Activated T-cell treated with anti-CD3 and anti-CD28 coated beads, Interleukin-2, amount 50 U/mL, for 72 hours (primary cell): ENCODE measurements around the gene SERPINH1. TPM values are rescaled to one million over a fixed set of nuclear protein-coding genes. Genes with fewer than 3 reads are reported as not detected.

Experiments used
- ATAC-seq, 2 donors: fragments of 150-1000 bp; cut with Tn5 transposase; replicated peaks in 1 of 2; 2 replicates each; pipeline ENCODE4 v1.10.0; 2021; ENCODE audit warnings: moderate library complexity in 2 of 2, mild to moderate bottlenecking in 1 of 2
- DNase-seq, 2 donors: peaks; one replicate each; pipeline ENCODE4 v3.0.0; 2021 to 2022; ENCODE audit warnings: mixed read lengths in 1 of 2
- H3K27ac Mint-ChIP-seq: one replicate; pipeline ENCODE4 v1.8.0; 2022; ENCODE audit warnings: mild to moderate bottlenecking, moderate library complexity, mixed read lengths
- H3K27me3 Mint-ChIP-seq: one replicate; pipeline ENCODE4 v1.8.0; 2022; ENCODE audit warnings: low read depth, mixed read lengths
- H3K36me3 Mint-ChIP-seq, 2 donors: one replicate each; pipeline ENCODE4 v1.8.0; 2022; ENCODE audit warnings: mixed read lengths in 2 of 2, mild to moderate bottlenecking in 1 of 2; ENCODE audit not compliant: insufficient read depth in 2 of 2
- H3K4me1 Mint-ChIP-seq: one replicate; pipeline ENCODE4 v1.8.0; 2022; ENCODE audit warnings: low read depth, mixed read lengths
- H3K4me3 Mint-ChIP-seq, 2 donors: one replicate each; pipeline ENCODE4 v1.8.0; 2022; ENCODE audit warnings: mild to moderate bottlenecking in 2 of 2, mixed read lengths in 2 of 2, moderate library complexity in 2 of 2
- H3K9me3 Mint-ChIP-seq, 2 donors: one replicate each; pipeline ENCODE4 v1.8.0; 2022; ENCODE audit warnings: mixed read lengths in 2 of 2
- total RNA-seq, 2 donors: library from RNA; stranded (reverse); gene quantifications; one replicate each; pipeline ENCODE4 v1.2.3, GENCODE V29; 2022

SERPINH1 gene
- total RNA-seq, 2 donors from 2014 or later: 17.3 to 20.4 TPM

- no peak overlapping the region for H3K27ac Mint-ChIP-seq
- no peaks in the 10 kb centered on the region for H3K27me3 Mint-ChIP-seq
- H3K36me3 Mint-ChIP-seq: no peaks in the 10 kb centered on the region
- no peak overlapping the region for H3K4me3 Mint-ChIP-seq
- no peak for DNase-seq
- peaks cover 6% of the 10 kb centered on the region for H3K4me1 Mint-ChIP-seq
- H3K9me3 Mint-ChIP-seq: no peaks in the 10 kb centered on the region
- ATAC-seq: no peak
These were observed 7.6 kb upstream of the SERPINH1 start for GRCh38 chr11:75554258-75555022.

DNA sequence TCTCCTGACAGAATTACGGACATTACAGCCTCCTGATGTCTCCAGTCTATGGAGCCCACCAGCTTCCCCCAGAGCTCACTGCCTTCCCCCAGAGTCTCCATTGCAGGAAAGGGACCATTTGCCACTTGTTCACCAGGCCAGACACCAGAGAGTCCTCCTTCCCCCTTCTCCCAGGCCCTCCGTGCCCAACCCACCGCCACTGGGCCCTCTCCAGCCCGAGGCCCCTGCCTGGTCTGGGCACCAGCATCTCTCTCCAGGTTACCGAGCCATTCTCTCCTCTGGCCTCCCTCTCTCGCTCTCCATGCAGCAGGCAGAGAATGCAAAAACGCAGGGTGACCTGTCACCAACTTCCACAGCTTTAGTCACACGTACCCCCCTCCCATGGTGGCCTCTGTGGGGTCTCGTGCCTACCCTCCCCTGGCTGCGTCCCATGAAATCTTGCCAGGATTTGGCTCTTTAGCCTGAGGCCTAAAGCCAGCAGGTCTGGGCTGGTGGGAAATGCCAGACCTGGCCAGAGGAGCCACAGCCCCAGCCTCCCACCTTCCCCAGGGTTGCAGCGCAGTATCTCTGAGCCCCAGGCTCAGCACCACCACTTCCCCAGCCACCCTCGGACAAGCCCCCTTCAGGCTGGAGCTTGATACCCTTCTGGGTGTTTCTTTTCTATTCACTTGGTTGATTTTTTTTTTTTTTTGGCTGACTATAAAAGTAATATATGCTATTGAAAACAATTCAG, 6.8 kb upstream of the SERPINH1 start:
- Mint-ChIP-seq H3K27ac (no peak overlapping the region), H3K36me3 (no peaks in the 10 kb centered on the region), H3K27me3 (no peaks in the 10 kb centered on the region), H3K9me3 (no peaks in the 10 kb centered on the region), H3K4me1 (peaks cover 1% of the 10 kb centered on the region), H3K4me3 (no peak overlapping the region)
- DNase-seq (no peak), ATAC-seq (no peak)

- no peaks in the 10 kb centered on the region for H3K36me3 Mint-ChIP-seq
- no peaks in the 10 kb centered on the region for H3K9me3 Mint-ChIP-seq
- no peak overlapping the region for H3K4me3 Mint-ChIP-seq
- no peaks in the 10 kb centered on the region for H3K27me3 Mint-ChIP-seq
- H3K27ac Mint-ChIP-seq: no peak overlapping the region
- ATAC-seq (no peak), DNase-seq (no peak)
- H3K4me1 Mint-ChIP-seq: peaks cover 7% of the 10 kb centered on the region
These were observed 5.8 kb upstream of the SERPINH1 start for GRCh38 chr11:75556275-75556674.

DNA sequence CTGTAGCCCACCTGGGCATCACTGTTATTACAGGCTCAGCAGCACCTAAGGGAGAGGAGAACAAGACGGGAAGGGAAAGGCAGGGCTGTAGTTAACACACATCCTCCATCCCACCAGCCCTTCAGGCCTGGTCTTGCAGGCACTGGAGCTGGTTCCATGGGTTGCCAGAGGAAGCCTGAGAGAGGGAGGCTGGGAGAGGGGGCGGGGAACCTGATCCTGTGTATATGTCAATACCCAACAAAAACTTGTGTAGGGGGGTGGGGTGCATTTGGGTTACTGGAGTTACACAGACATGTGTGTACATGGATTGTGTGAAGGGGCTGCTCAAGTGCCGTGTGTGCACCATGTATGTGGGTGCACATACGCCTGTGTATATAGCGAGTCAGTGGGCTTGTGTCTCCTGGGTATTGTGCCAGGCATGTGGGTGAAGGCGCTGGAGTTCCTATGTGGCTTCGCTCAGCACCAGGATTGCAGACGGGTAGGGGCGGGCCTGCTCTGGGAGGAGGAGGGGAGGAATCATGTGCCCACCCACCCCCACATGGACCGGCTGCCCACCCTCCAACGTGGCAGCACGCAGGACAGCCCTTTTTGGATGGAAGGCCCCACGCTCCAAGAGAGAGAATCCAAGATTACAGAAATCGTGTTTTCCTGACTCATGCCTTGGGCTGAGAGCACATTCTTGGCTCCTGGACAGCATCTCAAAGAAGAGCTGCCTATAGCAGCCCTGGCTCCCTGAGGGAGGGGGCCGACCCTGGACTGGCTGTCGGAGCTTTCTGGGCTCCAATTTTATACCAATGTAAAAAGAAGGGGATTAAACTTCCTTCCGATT, 4.2 kb upstream of the SERPINH1 start:
- Mint-ChIP-seq H3K9me3 (no peaks in the 10 kb centered on the region), H3K36me3 (no peaks in the 10 kb centered on the region), H3K4me3 (no peak overlapping the region), H3K4me1 (peaks cover 18% of the 10 kb centered on the region), H3K27me3 (no peaks in the 10 kb centered on the region), H3K27ac (no peak overlapping the region)
- ATAC-seq (no peak), DNase-seq (no peak)

GRCh38 chr11:75558939-75559843, 2.9 kb upstream of the SERPINH1 start:
- H3K27me3 Mint-ChIP-seq: no peaks in the 10 kb centered on the region
- H3K4me3 Mint-ChIP-seq: peak overlapping the region in 1 of 2 donors; percentile 61
- peaks cover 30% of the 10 kb centered on the region for H3K4me1 Mint-ChIP-seq
- H3K36me3 Mint-ChIP-seq: no peaks in the 10 kb centered on the region
- H3K9me3 Mint-ChIP-seq: no peaks in the 10 kb centered on the region
- H3K27ac Mint-ChIP-seq: no peak overlapping the region
- ATAC-seq: no peak
- DNase-seq: no peak

DNA sequence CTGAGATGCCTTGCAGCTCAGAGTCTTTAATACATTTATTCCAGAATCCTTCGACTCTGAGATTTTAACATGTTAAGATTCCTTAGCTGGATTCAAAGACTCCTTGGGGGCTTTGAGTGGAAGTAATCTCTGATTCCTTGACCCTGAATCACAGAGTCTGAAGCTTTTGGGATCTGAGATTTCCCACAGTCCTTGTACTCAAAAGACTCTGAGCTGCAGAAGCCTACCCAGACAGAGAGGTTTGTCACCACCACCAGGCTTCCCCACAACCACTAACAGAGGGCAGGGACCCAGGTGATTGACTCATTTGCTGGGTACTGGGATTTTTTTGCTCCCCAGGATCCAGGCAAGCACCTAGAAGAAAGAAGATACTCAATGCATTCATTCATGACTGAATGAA, 1.4 kb upstream of the SERPINH1 start:
- Mint-ChIP-seq H3K4me1 (peaks cover 39% of the 10 kb centered on the region), H3K9me3 (no peaks in the 10 kb centered on the region), H3K4me3 (peak overlapping the region; percentile 89 to 91), H3K27me3 (no peaks in the 10 kb centered on the region), H3K27ac (peak overlapping the region; percentile 70), H3K36me3 (no peaks in the 10 kb centered on the region)
- no peak for ATAC-seq
- DNase-seq: no peak

- H3K9me3 Mint-ChIP-seq: no peaks in the 10 kb centered on the region
- H3K27me3 Mint-ChIP-seq: no peaks in the 10 kb centered on the region
- H3K4me1 Mint-ChIP-seq: peaks cover 45% of the 10 kb centered on the region
- no peaks in the 10 kb centered on the region for H3K36me3 Mint-ChIP-seq
- H3K27ac Mint-ChIP-seq: peak overlapping the region; percentile 67
- H3K4me3 Mint-ChIP-seq: peak overlapping the region; percentile 89 to 91
- DNase-seq: no peak
- ATAC-seq: no peak
These were observed 516 bp upstream of the SERPINH1 start for GRCh38 chr11:75561426-75562047.

GRCh38 chr11:75562836-75563484, 907 bp downstream of the SERPINH1 start:
- no peak for ATAC-seq
- Mint-ChIP-seq H3K4me3 (peak overlapping the region; percentile 89 to 91), H3K4me1 (peaks cover 45% of the 10 kb centered on the region), H3K9me3 (no peaks in the 10 kb centered on the region), H3K27me3 (no peaks in the 10 kb centered on the region), H3K27ac (peak overlapping the region; percentile 90), H3K36me3 (no peaks in the 10 kb centered on the region)
- DNase-seq: no peak

- Mint-ChIP-seq H3K27me3 (no peaks in the 10 kb centered on the region), H3K9me3 (no peaks in the 10 kb centered on the region), H3K4me3 (peak overlapping the region; percentile 89 to 91), H3K27ac (peak overlapping the region; percentile 47), H3K4me1 (peaks cover 45% of the 10 kb centered on the region), H3K36me3 (peaks cover 0 to 4% of the 10 kb centered on the region in 2 donors)
- DNase-seq: no peak
- no peak for ATAC-seq
These were observed 1.5 kb downstream of the SERPINH1 start for GRCh38 chr11:75563501-75563977.

DNA sequence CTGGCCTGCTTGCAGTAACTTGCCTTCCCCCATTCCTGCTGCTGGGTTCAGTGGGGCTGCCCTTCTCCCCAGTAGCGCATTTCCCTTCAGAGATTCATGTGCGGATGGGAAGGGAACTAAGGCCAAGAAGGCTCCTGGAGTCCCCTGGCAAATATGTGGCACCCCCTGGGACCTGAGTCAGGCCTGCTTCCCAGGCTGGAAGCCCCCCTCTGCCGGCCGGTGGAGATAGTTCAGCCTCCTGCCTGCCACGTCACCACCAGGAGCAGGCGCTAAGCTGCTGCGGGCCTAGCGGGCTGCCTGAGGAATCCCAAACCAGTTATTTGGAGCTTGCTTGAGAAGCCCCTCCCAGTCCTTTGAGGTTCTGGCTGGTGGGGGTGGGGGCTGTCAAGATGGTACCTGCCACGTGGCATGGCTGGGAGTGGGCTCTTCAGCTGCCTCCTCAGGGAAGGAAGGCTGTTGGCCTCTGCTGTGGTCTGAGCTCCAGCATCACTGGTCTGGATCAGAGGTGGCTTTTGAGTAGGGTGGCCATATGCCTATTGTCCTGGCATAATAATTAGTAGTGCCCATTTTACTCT, 2.0 kb downstream of the SERPINH1 start:
- ATAC-seq: no peak
- no peak for DNase-seq

DNA sequence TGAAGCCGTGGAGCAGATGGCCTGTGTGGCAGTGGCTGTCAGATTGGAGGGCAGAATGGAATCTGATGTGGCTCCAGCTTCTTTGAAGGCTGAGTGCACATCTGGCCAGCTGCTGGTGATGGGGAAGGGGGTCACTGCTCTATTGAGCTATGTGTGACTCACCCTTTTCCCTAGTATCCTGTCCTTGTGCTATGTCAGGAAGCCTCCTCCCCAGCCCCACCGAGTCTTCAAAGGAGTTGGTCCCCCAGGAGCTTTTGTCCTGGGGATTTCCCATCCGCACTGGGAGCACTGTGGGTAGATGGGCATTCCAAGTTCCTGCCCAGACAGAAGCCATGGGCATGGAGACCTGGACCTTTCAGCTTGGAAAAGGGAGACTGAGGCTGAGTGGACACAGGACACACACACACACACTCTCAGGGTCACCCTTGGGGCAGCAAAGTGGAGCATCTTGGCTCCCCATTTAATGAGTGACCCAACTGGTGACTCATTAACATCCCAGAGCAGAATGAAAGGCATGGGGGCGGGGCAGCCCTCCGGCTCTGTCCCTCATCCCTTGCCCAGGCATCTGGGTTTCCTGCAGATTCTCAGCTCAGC, 3.3 kb downstream of the SERPINH1 start:
- Mint-ChIP-seq H3K36me3 (peaks cover 0 to 4% of the 10 kb centered on the region in 2 donors), H3K9me3 (no peaks in the 10 kb centered on the region), H3K4me3 (no peak overlapping the region), H3K27me3 (no peaks in the 10 kb centered on the region), H3K27ac (no peak overlapping the region), H3K4me1 (peaks cover 45% of the 10 kb centered on the region)
- ATAC-seq: no peak
- DNase-seq: no peak

More for the DNA sequence above, 2.0 kb downstream of the SERPINH1 start:
- peaks cover 45% of the 10 kb centered on the region for H3K4me1 Mint-ChIP-seq
- H3K36me3 Mint-ChIP-seq: peaks cover 0 to 4% of the 10 kb centered on the region in 2 donors
- H3K4me3 Mint-ChIP-seq: peak overlapping the region; percentile 89 to 91
- H3K9me3 Mint-ChIP-seq: no peaks in the 10 kb centered on the region
- no peaks in the 10 kb centered on the region for H3K27me3 Mint-ChIP-seq
- H3K27ac Mint-ChIP-seq: peak overlapping the region; percentile 47
